Hematopoietic multipotent progenitor cell (in vitro differentiated cells): ENCODE results near the gene GRAMD2A. TPM values are rescaled to one million over a fixed set of nuclear protein-coding genes. Genes with fewer than 3 reads are reported as not detected.

Source experiments
- total RNA-seq: library from RNA; depleted of rRNA; stranded (reverse); fragments of >200 nt; gene quantifications from one replicate; pipeline ENCODE4 v1.2.3, GENCODE V29; 2012

GRAMD2A gene
- total RNA-seq, 1 donor, result 0.27 TPM

Other genes starting within 250 kb of the GRAMD2A start
- gene MYO9A, start 79.6 kb downstream of the GRAMD2A start, total RNA-seq, result 18.3 TPM
- 0.81 TPM for gene SENP8, start 79.4 kb downstream of the GRAMD2A start, total RNA-seq
- 346 TPM for gene PKM, start 33.4 kb upstream of the GRAMD2A start, total RNA-seq
- 39.6 TPM for gene PARP6, start 74.8 kb upstream of the GRAMD2A start, total RNA-seq
- gene CELF6, start 122.4 kb upstream of the GRAMD2A start, total RNA-seq, result 0.54 TPM
- 81.9 TPM for gene HEXA, start 178.2 kb upstream of the GRAMD2A start, total RNA-seq
- gene TMEM202, start 200.5 kb upstream of the GRAMD2A start, total RNA-seq, result not detected